T-helper 1 cell (primary cell): ENCODE data around the gene HUNK.
"Not testable (repeated sequence)": the region's sequence is repeated elsewhere in the genome, so short reads cannot be mapped to it uniquely, and the experiment has no call there.

ENCODE experiments used
- DNase-seq, 5 donors: peaks; one replicate each; pipeline ENCODE4 v3.0.0-alpha.2; 2012 to 2020

Gene HUNK

DNA sequence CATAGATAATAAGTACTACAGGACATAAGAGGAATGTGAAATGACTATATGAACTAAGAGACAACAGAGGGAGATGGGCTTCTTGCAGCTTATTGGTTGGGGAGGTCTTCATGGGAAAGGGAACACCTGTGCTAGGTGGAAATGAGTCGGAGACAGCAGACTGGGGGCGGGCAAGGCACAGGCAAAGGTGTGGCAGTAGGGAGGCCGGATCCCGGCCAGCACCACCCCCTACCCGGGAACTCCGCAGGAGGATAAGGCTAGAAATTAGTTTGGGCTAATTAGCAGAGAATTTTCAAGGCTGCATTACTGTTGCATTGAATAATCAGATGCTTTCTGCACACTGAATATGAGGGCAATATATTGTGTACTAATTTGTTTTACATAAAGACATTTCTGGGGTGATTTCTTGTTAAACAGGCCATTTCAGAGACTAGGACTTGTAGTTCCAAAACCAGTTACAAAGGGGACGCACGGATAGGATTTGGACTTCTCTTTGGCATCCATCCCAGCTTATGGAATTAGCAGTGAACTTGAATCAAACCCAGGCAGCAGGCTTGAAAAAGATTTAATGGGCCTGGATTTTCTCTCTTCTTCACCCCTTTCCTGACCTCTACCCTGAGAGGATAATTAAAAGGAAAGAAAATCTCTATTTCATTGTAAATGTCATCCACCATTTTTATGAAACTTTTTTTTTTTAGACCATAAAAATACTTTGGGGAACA is 2.2 kb upstream of the HUNK start:
- DNase-seq, result no peak

- DNase-seq, result not testable (repeated sequence)
Observed at GRCh38 chr21:31871371-31871770, 1.4 kb upstream of the HUNK start.

- no peak for DNase-seq
Observed at GRCh38 chr21:31872072-31872451, 758 bp upstream of the HUNK start.

GRCh38 chr21:31873275-31873695 is 465 bp downstream of the HUNK start:
- no peak for DNase-seq

GRCh38 chr21:31873696-31874599 is 1.1 kb downstream of the HUNK start:
- DNase-seq, result peak in 3 of 5 donors; percentile 6 to 21 (median 7)

- DNase-seq, result no peak
Observed at GRCh38 chr21:31874812-31875212, 2.0 kb downstream of the HUNK start.

- DNase-seq, result no peak
Observed at GRCh38 chr21:31875496-31876015, 2.7 kb downstream of the HUNK start.

- no peak for DNase-seq
Observed at GRCh38 chr21:31877463-31877957, 4.7 kb downstream of the HUNK start.

- DNase-seq, result no peak
Observed at GRCh38 chr21:31878831-31879230, 6.0 kb downstream of the HUNK start.

DNA sequence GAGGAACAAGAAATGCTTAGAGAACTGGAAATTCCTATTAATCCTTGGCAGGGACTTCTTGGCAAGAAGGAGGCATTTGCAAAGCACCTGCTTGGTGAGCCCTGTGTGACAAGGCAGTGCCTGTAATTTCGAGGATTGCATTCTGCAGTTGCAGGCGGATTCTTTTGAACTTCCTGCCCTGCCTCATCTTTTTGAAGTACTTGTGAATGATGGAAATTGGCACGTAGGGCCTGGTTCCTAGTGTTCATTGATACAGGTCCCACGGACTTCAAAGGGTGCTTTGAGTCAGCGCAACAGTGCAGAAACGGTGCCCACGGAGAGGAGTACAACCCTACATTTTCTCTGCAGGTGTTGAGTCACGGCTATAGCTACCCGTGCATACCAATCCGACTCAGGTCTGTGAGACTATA is 6.4 kb downstream of the HUNK start:
- no peak for DNase-seq

GRCh38 chr21:31879911-31880310 is 7.1 kb downstream of the HUNK start:
- DNase-seq, result no peak

- no peak for DNase-seq
Observed at GRCh38 chr21:31880816-31881215, 8.0 kb downstream of the HUNK start.

- no peak for DNase-seq
Observed at GRCh38 chr21:31882711-31883110, 9.9 kb downstream of the HUNK start.

DNA sequence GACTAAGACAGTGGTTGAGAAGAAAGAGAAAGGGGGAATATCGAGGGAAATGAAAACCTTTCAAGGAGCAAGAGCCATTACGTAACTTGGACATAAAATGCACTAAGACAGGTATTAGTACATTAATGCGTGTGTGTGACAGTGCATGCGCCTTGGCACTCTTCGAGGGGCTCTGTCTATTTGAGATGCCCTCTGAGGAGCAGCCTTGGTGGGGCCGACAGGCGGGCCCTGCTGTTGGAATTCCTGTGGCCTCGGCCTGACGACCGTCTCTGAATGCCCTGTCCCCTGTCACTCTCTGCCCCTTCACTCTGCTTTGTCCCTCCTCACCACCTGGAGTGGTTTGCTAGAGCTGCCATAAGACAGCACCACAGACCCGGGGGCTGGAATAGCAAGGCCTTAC is 12.3 kb downstream of the HUNK start:
- no peak for DNase-seq

DNA sequence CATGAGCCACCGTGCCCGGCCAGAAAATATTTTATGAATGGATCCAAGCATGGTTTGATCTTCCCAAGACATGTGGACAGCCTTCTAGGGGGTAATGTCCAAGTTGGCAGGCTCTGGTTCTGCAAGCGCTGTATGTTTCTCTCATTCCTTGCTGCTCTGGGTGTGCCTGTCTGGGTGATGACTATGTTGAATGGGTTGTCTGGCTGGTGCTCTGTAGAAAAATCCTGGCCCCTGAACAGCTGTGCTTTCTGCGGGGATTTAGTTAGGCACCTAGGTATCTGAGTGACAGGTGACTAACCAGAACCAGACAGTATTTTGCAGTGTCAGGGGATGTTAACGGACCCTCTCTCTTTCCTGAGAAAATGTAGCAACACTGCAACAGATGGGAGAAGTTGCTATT is 14.1 kb downstream of the HUNK start:
- DNase-seq, result no peak

GRCh38 chr21:31887391-31887841 is 14.6 kb downstream of the HUNK start:
- no peak for DNase-seq

DNA sequence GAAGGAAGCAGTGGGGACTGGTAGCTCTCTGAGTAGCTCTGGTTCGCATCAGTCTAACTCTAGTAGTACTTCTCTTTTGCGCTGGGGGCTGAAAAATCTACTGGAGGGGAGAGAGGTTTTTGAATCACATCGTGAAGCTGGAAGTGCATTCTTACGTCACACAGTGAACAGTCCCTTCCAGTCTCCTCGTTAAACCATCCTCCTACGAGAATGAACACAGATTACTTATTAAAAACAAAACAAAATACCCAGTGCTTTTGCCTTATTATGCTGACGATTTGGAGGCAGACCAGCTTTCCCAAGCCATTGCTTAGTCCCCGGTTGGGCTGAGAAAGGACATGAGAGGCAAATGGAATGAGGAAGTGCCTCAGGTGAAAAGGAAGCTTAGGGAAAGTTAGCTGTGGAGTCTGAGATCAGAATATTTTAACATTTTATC is 16.1 kb downstream of the HUNK start:
- no peak for DNase-seq

GRCh38 chr21:31889460-31889859 is 16.6 kb downstream of the HUNK start:
- no peak for DNase-seq

DNA sequence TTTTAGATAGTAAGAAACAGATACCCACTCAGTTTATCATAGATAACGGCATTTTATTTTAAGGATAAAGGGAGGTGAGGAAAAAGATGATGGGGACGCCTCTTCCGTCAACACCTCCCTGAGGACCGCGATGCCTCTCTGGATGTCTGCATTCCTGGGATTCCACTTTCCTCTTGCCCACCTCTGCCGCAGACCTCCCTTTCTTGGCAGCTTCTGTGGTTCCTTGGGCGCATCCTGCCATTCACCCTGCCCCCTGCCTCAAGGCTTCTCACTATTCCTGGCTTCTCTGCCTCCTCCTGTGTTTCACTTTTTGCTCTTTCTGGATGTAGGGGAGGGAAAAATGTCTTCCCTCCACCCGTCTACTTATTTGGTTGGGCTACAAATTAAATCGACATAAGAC is 19.9 kb downstream of the HUNK start:
- no peak for DNase-seq

GRCh38 chr21:31893851-31894415 is 21.1 kb downstream of the HUNK start:
- DNase-seq, result no peak

GRCh38 chr21:31894457-31894856 is 21.6 kb downstream of the HUNK start:
- no peak for DNase-seq

- DNase-seq, result no peak
Observed at GRCh38 chr21:31895077-31895835, 22.4 kb downstream of the HUNK start.
